ENCODE data around the gene OPN4.

OPN4 gene

GRCh38 chr10:86654411-86655172 is at the start of gene OPN4:
TSS of gene OPN4 (plus strand) at chr10:86654547. CDS start at chr10:86654784, 237 bp downstream.
- TF ChIP-seq CTCF (IDR thresholded peaks at IDR 0.05; ENCODE audit: insufficient read depth, low read length, missing control alignments): no peak
- no peak within 1 kb of the TSS for H3K4me3 ChIP-seq (ENCODE audit: low read depth, low read length)
- CTCF ChIA-PET: interaction anchor here (1.0 to 3.0 kb wide), 2 partner anchors 10 to 12 kb away, joined by 4 to 10 read pairs; no protein-coding TSS in a partner anchor
- no peak for DNase-seq (ENCODE audit: low read depth, low spot score)
- POLR2A ChIA-PET: no interaction called here

GRCh38 chr10:86607674-86608073 is 46.7 kb upstream of the OPN4 start:
- ChIA-PET CTCF (interaction anchor here (1.2 kb wide), 1 partner anchor 22 kb away, joined by 4 read pairs; no protein-coding TSS in a partner anchor), POLR2A (no interaction called here)
- H3K4me3 ChIP-seq (ENCODE audit: low read depth, low read length): no peak overlapping the region
- TF ChIP-seq CTCF (IDR thresholded peaks at IDR 0.05; ENCODE audit: insufficient read depth, low read length, missing control alignments): no peak
- DNase-seq (ENCODE audit: low read depth, low spot score): no peak

- ChIA-PET POLR2A (no interaction called here), CTCF (interaction anchor here (0.6 to 0.9 kb wide), 3 partner anchors 12 to 25 kb away, joined by 3 to 4 read pairs (median 3); no protein-coding TSS in a partner anchor)
- DNase-seq (ENCODE audit: low read depth, low spot score): no peak
- H3K4me3 ChIP-seq (ENCODE audit: low read depth, low read length): no peak overlapping the region
- no peak for TF ChIP-seq CTCF (IDR thresholded peaks at IDR 0.05; ENCODE audit: insufficient read depth, low read length, missing control alignments)
Observed at GRCh38 chr10:86609920-86610319, 44.4 kb upstream of the OPN4 start.

- ChIA-PET CTCF (interaction anchor here (1.3 kb wide), 2 partner anchors 26 to 64 kb away, joined by 3 to 4 read pairs; no protein-coding TSS in a partner anchor), POLR2A (no interaction called here)
- no peak for DNase-seq (ENCODE audit: low read depth, low spot score)
- no peak overlapping the region for H3K4me3 ChIP-seq (ENCODE audit: low read depth, low read length)
- no peak for TF ChIP-seq CTCF (IDR thresholded peaks at IDR 0.05; ENCODE audit: insufficient read depth, low read length, missing control alignments)
Observed at GRCh38 chr10:86611386-86611785, 43.0 kb upstream of the OPN4 start.

GRCh38 chr10:86613096-86613495 is 41.3 kb upstream of the OPN4 start:
- ChIA-PET CTCF (no interaction called here), POLR2A (no interaction called here)
- DNase-seq (ENCODE audit: low read depth, low spot score): no peak
- no peak overlapping the region for H3K4me3 ChIP-seq (ENCODE audit: low read depth, low read length)
- no peak for TF ChIP-seq CTCF (IDR thresholded peaks at IDR 0.05; ENCODE audit: insufficient read depth, low read length, missing control alignments)

GRCh38 chr10:86613905-86614304 is 40.4 kb upstream of the OPN4 start:
- TF ChIP-seq CTCF (IDR thresholded peaks at IDR 0.05; ENCODE audit: insufficient read depth, low read length, missing control alignments): no peak
- POLR2A ChIA-PET: no interaction called here
- CTCF ChIA-PET: interaction anchor here (1.0 kb wide), 1 partner anchor 19 kb away, joined by 3 read pairs; no protein-coding TSS in a partner anchor
- H3K4me3 ChIP-seq (ENCODE audit: low read depth, low read length): no peak overlapping the region
- no peak for DNase-seq (ENCODE audit: low read depth, low spot score)
